Activated T-helper 9 cell treated with anti-CD3 and anti-CD28 coated beads, Interleukin-2, amount 50 U/mL, for 16 hours (primary cell): ENCODE measurements around the gene GRHL3.
A peak's percentile ranks its signal among the peaks of the same experiment; 100 is the strongest.

Source experiments
- DNase-seq: peaks from one replicate; pipeline ENCODE4 v3.0.0-alpha.2; 2020; ENCODE audit warnings: low read depth

Gene GRHL3

GRCh38 chr1:24318615-24319311 is 394 bp upstream of the GRHL3 start:
- no peak for DNase-seq

GRCh38 chr1:24319962-24320361 is 805 bp downstream of the GRHL3 start:
- no peak for DNase-seq

DNA sequence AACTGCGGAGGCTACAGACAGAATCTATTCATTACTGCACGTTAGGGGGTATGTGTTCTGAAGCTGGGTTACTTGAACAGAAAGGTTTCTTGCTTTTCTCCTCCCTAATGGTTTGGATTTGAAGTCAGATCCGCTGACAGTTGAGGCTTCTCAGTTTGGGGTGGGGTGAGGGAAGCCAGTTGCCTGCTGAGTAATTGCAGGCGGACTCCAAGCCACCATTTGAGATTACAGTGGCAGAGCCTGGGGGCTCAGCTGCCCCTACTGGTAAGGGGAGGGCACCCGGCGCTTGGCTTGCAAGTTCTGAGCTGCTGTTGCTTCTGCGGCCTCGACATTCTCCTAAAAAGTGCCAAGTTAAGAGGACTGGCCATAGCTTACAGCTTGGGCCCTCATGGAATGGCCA is 2.0 kb downstream of the GRHL3 start:
- no peak for DNase-seq

GRCh38 chr1:24321697-24322469 is 2.7 kb downstream of the GRHL3 start:
- peak; percentile 49 for DNase-seq

DNA sequence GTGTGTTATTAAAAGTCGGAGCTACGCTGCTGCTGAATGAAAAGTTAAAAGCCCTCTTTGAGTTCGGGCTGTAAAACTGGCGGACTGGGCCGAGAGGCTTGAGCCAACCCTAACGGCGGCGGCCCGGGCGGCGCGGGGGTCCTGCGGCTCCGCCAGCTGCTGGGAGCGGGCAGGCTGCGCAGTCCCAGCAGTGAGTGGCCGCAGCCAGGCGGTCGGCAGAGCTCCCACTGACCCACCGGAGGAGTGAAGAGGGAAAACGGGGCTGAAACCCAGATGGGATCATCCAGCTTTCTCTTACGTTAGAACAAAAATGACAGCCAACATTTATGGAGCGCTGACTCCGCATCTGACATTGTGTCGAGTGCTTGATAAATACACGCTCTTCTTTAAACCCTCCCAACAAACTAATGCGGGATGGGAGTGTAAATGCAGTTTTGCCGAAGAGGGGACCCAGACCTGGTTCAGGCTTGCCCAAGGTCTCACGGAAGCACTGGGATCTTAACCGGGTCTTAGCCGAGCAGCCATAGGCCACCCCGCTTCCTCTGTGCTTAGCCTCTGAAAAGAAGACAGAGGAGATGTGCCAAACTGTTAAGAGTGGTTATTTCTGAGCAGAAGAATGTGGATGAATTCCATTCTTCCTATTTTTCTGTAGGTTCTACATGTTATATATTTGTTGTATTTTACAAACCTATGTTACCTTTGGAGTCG is 3.5 kb downstream of the GRHL3 start:
- DNase-seq = no peak

DNA sequence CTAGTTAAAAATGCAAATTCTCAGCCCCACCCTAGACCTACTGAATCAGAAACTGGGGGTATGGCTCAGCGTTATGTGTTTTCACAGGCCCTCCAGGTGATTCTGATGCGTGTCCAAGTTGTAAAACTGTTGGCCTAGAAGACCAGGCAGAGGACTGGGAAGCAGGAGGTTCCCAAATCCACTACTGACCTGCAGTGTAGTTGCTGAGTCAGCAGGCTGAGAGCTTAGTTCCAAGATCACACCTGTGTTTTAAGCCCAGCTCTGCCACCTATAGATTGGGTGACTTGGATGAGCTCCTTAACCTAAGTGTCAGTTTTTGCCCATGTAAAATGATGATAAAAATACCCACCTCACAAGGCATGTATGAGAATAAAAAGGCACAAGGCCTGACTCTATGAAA is 4.1 kb downstream of the GRHL3 start:
- DNase-seq = no peak

- DNase-seq = no peak
These were observed 5.7 kb downstream of the GRHL3 start for GRCh38 chr1:24324903-24325302.

DNA sequence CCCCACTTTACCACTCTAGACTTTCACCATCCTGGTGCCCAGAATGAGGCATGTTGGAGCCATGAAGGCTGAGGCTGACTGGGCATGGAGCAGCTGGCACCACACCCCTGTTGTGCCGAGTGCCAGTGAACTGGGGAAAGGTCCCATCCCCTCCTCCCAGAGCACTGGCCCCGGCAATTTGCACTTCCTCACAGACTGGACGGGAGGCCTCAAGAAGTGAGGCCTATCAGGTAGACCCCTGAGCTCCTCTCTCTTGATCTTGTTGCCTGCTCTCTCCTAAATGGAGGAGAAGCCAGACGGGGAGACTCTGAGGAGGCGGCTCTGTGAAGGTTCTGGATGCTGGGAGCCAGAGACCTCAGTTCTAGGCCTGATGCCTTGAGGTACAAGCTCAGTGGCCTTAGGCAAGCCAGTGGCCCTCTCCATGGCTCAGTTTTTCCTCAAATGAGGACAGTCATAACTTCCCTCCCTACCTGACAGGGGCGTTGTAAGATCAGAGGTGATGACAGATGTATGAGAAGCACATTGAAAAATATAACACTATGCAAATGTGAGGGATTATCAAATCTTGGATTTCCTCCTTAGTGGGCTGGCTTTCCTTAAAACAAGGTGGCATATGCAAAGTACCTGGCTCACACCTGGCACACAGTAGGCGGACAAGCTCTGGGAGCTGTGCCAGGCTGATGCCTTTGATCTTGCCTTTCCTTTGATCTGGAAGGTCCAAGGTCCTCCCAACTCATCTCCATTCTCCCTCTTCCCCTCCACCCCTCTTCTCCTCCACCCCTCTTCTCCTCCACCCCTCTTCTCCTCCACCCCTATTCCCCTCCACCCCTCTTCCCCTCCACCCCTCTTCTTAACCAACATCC is 6.7 kb downstream of the GRHL3 start:
- DNase-seq = no peak

DNA sequence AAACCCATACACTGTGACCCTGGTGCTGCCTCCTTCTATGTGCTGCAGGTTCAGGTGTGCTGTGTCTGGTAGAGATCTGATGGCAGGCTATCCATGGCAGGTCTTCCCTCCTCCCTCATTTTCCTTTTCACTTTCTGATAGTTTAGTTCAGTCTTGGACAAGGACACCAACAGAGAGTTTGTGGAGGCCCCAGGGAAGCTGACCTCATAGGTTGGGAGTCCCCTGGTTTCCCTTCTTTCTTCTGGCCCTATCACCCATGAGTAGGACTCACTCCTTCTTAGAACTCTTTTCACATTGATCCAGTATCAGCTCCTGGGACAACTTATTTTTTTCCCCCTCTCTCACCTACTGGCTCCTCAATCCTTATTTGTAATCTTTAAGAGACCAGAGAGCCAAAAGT is 8.3 kb downstream of the GRHL3 start:
- no peak for DNase-seq

GRCh38 chr1:24327891-24328290 is 8.7 kb downstream of the GRHL3 start:
- DNase-seq = no peak

GRCh38 chr1:24329331-24329730 is 10.2 kb downstream of the GRHL3 start:
- no peak for DNase-seq

DNA sequence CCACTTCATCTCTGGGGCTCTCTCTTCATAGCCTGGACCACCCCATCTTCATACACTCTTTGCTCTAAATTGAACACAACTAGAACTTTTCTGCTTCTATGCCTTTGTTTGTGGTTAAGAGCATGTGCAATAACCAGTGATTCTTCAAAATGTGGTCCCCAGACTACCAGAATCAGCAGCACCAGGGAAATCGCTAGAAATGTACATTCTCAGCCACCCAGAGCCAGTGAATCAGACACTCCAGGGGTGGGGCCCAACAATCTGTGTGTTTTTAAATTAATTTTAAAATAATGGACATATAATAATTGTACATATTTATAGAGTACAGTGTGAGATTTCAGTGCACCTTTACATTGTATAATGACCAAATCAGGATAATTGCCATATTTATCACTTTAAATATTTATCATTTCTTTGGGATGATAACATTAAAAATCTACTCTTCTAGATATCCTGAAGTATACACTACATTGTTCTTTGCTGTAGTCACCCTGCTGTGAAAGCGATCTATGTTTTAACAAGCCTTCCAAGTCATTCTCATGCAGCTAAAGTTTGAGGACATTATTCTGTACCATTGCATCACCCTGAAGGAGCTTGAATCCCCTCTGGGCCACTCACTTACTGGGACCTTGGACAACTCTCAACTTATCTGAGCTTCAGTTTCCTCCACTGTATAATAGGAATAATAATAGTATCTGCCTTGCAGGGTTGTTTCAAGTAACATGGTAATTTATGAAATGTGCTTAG is 10.8 kb downstream of the GRHL3 start:
- no peak for DNase-seq

DNA sequence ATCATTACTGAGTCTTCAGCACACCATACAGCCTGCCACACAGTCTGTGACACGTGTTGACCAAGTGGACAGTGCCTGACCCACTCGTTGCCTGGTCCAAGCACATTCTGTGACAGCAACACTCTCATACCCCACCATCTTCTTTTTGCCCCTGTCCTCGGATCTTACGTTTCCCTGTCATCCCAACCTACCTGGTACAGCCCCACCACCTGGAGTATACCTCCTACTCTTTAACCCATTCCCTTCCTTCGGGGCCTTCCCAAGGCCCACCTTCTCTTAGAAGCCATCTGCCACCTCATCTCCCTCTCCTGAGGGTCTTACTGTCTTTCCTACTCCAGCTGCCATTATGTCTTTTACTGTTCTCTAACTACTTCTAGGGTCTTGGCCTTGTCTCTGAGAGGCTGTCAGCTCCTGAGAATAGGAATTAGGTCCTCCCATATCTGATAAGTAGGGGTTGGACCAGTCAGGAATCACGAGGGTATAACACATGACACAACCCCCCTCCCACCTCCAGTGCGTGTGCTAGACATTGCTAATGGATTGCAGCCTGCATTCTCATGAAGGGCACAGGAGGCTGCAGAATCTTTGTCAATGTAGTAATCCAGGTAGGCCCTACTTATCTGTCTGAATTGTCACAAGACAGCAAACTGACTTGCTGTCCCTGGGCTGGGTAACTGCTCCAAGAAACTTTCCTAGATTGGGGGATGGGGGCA is 13.0 kb downstream of the GRHL3 start:
- DNase-seq = no peak

GRCh38 chr1:24336075-24336474 is 16.9 kb downstream of the GRHL3 start:
- DNase-seq = no peak

- DNase-seq = no peak
These were observed 18.3 kb downstream of the GRHL3 start for GRCh38 chr1:24337455-24337854.

DNA sequence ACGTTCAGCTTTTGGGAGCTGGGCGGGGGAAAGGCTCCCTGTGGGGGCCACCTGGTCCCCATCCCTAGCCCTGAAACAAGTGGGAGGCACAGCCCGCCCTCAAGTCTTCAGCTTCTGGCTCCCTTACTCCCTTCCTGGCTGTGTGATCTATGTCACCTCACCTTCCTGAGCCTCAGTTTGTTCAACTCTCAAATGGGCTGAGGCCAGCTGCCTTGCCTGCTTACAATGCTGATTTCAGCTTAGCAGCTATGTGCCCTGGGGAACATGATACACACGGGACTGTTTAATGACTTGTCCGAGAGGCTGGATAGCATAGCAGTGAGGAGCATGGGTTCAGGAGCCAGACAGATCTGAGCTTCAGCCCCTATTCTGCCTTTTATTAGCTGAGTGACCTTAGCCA is 19.3 kb downstream of the GRHL3 start:
- DNase-seq = no peak

GRCh38 chr1:24339996-24340395 is 20.8 kb downstream of the GRHL3 start:
- DNase-seq = no peak

DNA sequence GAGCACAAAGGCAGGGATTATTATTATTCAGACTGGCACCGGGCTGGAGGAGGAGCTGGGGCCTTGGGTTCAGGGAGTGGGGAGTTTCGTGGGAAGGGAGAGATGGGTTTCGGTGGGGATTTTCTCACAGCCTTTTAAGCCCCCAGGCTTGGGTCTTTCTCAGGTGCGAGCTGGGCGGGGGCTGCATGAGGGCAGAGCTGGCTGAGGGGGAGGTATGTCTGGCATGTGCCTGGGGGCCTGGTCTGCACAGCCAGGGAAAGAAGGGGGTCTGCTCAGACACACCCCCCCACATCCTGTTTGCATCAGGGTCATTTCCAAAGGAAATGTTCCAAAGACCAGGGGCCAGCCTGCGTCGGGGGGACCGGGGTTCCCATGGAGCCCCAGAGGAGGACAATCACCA is 21.6 kb downstream of the GRHL3 start:
- no peak for DNase-seq

DNA sequence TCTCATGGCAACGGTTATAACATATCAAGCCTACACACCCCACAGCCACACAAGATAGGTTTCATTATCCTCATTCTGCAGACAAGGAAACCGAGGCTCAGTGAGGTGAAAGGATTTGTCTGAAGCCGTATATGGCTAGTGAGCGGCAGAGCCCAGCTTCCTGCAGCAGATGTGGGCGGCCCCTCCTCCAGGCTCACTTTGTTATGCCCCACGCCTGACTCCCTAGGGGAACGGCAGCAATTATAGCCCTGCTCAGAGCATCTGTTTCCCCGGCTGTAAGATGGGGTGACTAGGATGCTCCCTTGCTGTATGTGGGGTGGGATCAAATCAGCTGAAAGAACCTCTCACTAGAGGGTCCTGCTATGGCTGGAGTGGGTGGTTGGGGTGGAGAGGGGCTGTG is 22.1 kb downstream of the GRHL3 start:
- DNase-seq = no peak

DNA sequence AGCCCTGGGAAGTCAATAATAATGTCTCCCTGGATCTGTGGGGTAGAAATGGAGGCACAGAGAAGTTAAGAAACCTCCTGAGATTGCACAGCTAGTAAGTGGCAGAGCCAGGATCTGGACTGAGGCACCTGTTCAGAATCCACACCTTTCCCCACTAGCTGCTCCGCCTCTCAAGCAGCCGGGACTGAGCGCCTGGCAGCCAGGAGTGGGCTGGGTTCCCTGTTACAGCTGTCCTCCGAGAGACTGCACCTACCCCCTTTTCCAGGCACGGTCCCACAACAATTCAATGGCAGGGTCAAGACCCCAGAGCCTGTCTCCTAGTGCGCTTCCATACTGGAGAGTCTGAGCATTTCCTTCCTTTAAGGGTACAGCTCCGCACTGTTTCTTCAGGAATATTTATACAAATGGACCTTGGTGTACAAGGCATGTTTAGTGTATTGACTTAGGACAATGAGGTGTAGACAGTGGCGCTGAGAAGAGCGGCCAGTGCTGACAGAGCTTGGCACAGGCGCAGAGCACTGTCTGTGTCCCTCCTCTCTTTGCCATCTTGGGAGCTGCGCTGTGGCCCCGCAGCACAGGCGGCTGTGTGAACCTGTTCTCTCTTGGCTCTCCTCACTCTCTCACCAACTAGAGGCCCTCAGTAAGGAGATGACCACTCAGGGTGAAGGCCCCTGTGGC is 24.4 kb downstream of the GRHL3 start:
- no peak for DNase-seq
